NCI-H345 (cell line): ENCODE measurements around the gene RAI1.
A peak's percentile ranks its signal among the peaks of the same experiment; 100 is the strongest.

Experiments used
- DNase-seq: peaks from one replicate; lab custom pipeline; 2025; lab: John Stamatoyannopoulos, UW

The RAI1 gene

DNA sequence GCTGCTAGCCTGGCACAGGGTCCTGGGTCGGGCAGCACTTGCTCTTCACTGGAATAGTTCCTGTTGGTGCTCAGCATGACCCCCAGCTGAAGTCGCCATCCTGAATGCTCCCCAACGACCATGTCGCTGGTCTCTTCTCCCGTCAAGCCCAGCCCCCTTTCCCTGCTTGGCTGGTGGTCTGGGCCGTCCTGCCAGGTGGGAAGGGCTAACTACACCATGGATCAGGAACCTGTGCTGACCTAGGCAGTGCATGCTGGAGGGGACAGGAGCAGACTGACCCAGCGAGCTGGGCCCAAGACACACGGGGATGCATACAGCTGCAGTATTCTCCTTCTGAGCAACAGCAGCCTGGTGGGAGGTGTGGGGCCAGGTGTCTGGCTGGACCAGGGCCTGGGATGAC is 164.7 kb downstream of the RAI1 start:
- DNase-seq, result no peak

DNA sequence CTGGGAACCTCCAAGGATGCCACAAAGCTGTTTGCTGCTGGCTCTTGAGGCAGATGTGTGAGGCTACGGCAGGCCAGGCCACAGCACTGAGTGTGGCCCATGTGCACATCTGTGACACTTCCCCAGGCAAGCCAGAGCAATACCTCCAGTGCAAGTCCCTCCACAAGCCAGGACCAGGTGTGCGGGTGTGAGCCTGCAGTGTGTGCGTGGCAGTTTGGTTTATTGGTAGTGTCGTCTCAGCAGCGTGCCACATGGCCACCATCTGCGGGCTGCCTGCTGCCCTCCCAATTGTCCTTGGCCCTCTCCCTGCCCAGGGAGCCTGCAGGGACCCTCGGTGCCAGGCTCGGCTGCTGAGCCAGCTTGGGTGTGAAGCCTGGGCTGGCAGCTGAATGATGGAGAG is 165.4 kb downstream of the RAI1 start:
- DNase-seq, result no peak

DNA sequence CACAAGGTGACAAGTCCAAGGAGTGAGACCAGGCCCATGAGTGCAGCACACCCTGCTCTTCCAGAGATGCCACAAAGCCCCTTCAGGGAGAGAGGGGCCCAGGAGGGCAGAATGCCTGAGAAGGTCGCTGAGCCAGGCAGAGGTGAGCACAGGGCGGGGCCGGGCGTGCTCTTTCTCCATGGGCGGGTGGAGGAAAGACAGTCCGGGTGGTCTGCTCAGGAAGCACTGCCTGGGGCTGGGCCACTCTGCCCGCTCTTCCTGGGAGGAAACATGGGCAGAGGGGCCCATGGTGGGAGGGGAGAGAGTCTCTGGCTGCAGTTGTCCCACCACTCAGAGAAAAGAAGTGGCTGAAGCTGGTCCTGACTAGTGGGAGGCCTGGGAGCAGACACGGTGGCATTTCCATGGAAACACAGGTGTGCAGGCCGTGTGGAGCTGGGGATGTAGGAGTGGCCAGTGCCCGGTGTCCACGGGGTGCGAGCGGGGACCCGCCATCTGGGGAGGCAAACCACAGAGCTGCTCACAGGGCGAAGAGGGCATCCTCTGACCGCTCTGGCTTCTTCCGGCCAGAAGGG is 165.9 kb downstream of the RAI1 start:
- no peak for DNase-seq

DNA sequence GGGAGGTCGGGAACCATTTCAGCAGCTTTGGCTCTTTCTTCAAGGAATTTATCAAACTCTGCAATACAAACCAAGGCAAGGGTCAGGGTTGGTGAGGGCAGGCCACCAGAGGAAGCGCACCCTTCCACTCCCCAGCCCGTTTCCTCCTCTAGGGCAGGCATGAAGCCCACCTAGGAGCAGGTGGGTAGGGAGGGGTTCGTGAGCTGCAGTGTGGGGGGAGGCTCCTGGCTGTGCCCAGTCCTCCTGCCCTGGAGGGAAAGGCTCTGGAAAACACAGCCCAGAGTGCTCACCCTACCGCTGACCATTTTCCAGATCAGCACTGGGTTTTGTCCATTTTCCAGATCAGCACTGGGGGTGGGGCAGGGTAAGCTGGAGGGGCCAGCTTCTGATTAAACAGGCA is 166.5 kb downstream of the RAI1 start:
- DNase-seq, result no peak

DNA sequence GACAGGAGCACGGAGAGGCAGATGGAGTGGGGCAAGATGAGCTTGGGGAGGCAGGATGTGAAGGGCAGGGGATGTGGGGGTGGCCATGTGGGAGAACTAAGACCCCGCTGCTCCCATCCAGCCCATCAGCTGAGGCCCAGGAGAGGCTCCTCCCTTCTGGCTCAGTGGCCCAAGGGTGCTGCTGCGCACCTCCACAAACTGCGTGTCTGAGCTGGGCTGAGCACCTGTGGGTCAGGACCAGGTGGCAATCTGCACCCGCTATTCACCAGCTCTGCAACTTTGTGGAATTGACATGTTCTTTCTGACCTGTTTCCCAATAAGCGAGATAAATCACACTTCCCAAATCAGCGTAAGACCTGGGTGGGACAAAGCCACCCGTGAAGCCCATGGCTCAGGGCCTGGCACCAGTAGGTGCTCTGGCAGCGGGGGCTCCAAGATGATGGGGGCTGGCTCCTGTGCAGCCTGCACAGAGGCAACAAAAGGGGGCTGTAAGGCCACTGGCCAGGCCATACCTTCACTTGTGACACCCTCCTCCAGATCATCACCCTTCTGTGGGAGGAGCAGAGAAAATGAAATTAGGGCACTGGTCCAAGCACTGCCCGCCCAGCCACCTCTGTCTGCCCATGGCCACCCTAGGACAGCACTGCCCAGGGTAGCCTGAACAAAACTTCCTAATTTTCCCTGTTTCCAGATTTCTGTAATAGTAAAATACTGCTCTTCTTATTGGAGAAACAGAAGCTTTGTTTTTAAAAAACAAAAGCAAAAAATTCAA is 167.2 kb downstream of the RAI1 start:
- DNase-seq, result no peak

DNA sequence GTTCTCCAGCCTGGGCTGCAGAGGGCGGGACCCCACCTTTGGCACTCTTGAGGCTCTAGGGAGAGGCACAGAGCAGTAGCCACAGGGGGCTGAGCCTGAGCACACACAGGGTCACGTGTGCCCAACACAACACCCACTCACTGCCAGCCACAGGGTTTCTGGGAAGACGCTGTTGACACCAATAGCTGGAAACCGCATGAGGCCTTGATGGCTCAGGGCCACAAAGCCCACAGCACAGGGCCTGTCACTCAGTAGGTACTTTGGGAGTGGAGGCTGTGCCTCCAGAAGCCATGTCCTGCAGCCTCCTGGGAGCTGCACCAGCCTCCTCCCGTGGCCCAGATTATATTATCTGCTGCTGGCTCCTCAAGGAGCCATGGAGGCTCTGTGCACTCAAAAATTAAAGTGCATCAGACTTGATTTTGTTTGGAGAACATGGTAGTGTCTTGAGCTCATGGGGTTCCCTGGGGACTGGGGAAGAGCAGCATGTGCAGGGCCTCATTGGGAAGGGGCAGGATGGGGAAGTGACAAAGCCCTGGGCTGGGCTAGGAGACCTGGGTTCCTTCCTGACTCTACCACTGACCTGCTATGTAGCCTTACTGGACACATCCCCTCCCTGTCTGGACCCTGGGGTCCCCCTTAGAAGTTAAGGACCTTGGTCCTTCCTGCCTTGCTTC is 168.0 kb downstream of the RAI1 start:
- peak; percentile 88 for DNase-seq

DNA sequence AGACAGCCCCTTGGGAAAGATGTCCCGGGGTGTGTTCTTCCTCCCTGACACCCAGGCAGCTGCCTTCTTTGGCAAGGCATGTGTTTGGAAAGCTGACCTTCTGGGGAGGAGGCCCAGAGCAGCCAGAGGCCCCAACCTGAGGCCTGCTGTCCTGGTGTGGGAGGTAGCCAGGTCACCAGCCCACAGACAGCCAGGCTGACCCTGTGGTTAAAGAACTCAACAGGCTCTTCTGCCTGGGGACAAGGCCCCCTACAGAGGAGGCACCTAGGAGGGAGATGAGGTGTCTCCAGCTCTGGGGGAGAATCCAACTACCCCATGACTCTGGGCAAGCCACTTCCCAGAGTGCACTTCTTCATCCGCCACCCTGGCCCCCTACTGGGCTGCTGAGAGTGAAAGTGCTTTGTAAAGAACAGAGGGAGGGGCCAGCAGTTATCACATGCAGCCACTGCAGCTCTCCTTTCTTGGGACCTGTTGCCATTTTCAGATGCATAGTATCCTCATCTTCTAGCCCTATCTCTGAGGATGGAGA is 168.7 kb downstream of the RAI1 start:
- DNase-seq, result peak; percentile 74

DNA sequence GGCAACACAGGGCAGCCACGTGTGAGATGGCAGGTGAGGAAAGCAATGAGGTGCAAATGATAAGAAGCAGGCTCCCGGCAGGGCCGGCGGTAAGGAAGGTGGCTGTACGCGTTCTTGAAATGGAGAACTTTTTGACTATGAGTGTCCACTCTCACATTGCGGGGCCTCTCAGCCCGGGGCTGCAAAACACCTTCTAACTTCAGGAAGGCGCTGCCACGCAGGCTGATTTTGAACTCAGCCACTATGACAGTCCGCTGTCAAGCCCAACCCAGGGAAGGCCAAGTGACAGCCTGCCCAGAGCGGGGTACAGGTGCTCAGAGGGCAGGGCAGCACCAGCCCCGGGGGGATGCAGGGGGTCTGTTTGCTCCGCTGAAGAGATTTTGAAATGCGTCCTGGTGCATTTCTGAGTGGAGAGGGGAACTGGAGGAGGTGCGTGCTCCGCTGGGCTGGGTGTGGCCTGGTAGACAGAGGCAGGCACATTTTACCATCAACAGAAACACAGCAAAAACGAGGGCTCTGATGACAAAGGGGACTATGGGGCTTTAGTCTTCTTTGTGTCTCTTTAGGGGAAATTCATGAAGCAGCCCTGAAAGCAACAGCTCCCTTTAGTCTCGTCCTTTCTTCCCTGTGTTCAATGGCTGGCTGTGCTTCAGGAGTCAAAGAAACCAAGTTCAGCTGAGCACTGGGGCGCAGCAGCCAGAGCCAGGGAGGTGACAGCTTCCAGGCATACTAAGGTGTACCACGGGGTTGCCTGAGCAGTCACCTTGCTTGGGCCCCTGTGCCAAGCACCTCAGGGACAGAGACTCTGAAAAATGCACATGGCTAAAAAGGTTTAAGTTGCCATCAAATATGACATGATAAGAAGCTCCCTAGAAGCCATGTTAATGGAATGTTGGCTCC is 170.1 kb downstream of the RAI1 start:
- DNase-seq, result no peak

DNA sequence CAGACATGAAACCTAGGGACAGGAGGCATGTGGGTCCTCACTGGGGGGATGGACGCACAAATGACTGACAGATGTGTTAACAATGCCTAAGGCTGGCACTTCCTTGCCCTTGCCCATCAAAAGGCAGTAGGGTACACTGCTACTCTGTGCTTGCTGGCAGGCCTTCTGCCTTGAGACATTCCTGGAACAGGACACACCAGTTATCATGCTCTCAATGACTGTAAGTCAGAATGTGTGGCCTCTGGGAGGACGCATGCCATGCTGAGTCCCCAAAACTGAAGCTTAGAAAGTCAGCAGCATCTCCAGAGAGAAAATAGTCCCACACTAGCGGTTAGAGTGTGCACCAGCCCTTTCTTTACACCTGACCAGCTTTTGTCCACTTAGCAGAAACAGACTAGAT is 171.7 kb downstream of the RAI1 start:
- no peak for DNase-seq

DNA sequence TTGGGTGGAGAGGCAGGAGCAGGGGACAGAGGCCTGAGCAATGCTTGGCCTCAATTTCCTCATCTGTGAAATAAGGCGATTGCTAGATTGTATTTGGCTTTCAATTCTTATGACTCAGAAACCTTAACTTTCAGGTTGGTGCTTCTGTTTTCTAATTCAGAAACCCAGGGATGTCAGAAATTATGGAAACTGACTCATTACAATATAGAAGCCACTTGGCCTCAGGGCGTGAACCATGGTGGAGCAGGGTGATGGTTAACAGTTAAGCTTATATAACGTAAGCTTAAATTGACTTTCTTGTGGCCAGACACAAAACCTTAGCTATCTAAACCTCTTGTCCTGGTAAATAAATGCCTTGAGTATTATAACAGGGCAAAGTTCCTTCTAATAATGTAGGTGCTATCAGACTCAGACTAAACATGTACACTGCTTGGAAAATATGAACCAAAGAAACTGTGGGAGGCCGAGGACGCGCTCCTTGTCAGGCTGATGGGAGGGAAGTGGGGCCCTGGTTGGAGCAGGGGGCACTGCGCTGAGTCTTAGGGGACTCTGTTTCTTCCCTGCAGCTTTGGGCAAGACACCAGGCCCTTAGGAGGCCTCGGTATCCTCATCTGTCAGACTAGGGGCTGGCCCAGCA is 172.7 kb downstream of the RAI1 start:
- DNase-seq, result no peak

DNA sequence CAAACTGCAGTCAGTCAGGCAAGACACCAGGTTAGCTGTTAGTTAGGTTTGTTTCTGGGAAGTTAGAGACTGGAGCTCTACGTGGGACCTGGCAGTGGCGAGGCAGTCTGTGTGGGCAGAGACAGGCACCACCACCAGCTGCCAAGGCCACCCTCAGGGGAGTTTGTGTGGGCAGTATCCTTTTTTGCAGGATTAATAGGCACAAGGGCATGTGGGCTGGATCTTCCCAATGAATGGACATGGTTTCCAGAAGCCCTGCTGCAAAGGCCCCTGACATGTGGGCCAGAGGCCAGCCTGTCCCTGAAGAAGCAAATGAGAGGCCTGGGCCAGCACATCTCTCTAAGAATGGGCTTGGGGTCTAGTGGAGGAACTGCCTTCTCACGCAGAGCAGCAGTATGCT is 174.7 kb downstream of the RAI1 start:
- no peak for DNase-seq

DNA sequence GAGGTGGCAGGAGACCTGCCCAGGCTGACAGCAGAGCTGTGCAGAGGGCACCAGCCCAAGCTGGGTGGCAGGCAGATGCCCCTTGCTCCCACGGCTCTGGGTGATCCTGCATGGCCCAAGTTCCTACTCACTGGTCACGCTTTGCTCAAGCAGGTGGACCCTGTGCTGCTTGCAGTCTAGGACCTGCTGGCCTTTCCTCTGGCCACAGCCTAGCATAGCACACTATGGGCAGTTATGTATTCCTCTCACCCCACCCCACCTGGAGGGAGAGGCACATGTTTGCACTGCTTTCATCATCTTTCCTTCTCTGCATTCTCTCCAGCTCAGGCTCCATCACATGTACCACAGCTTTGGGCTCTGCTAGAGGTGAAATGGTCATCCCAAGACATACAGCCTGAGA is 175.1 kb downstream of the RAI1 start:
- no peak for DNase-seq

DNA sequence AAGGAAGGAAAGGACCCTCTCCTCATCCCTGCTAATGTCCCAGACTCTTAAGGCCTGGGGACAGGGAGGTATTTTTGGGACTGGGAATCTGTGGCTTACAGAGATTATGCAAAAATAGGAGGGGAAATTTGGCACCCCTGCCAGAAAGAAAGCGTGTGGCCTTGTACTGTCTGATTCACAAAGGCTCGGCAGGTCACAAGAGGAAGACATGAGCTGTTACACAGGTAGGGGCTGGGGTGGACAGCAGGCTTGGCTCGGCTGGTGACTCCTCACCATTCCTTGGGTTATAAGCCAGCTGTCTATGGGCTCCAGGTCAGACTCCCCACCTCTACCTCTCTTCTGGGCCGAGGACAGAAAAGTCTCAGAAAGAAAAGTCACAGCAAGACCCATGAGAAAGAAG is 176.2 kb downstream of the RAI1 start:
- DNase-seq, result no peak

DNA sequence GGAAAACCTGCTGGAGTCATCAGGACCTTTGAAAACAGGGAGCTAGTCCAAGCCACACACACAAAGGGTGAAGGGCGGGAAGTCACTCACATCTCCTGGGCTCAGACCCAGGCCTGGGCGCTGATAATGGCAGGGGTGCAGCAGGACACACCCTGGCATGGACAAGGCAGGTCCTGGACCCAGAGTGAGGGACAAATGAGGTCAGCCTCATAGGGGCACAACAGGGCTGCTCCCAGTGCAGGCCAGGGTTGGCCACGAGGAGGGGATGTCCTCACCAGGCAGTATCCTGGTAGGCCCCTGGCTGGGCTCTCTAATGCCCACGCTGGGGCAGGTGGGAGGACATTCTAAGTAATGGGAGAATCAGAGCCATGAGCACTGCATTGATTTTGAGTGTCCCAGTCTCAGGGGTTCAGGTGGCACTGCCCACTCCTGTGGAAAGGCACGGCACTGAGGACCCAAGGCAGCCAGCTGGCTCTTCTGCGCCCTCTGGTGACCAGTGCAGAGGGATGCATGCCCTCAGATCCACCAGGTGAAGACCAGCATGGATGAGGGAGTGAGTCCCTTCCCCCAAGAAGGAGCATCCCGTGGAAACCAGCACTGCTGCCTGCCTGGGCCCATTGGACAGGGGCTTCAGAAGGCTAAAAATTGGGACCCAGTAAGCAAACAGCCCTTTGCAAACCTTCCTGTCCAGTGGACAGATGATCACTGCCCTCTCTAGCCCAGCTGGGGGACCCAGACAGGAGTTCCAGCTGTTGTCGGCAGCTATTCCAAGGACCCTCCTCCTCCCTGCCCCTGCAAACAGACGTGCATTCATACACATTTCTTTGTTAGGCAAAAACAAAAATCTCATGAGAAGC is 178.9 kb downstream of the RAI1 start:
- DNase-seq, result peak; percentile 45

DNA sequence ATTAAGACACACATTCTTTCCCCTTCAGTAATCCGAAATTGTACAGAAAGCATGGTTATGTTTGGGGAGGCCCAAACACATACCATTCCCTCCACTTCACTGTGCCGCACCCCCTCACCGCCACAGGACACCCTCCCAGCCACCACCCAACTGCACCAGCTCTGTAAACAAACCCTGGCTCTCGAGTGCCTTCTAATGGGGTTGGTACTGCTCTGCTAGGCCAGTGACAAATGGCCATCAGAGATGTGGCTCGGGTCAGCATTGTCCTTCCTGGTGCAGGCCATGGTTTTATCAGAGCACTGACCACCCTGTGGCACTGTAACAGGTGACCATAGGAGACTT is 179.5 kb downstream of the RAI1 start:
- no peak for DNase-seq
